C4-2B (cell line): ENCODE measurements around the gene MT1X.
A peak's percentile ranks its signal among the peaks of the same experiment; 100 is the strongest.

ENCODE experiments used
- H3K27ac ChIP-seq: fragments of 450-650 bp; 2 replicates; pipeline ENCODE4 v1.5.1; 2017
- ZFX ChIP-seq: fragments of 450-650 bp; IDR thresholded peaks from 2 replicates; pipeline ENCODE4 v1.6.1; 2017
- TF ChIP-seq, protein P1 (sequence below): fragments of 450-650 bp; conservative IDR thresholded peaks from 2 replicates; pipeline ENCODE4 v1.5.1; 2017; ENCODE audit warnings: mild to moderate bottlenecking

The MT1X gene

DNA sequence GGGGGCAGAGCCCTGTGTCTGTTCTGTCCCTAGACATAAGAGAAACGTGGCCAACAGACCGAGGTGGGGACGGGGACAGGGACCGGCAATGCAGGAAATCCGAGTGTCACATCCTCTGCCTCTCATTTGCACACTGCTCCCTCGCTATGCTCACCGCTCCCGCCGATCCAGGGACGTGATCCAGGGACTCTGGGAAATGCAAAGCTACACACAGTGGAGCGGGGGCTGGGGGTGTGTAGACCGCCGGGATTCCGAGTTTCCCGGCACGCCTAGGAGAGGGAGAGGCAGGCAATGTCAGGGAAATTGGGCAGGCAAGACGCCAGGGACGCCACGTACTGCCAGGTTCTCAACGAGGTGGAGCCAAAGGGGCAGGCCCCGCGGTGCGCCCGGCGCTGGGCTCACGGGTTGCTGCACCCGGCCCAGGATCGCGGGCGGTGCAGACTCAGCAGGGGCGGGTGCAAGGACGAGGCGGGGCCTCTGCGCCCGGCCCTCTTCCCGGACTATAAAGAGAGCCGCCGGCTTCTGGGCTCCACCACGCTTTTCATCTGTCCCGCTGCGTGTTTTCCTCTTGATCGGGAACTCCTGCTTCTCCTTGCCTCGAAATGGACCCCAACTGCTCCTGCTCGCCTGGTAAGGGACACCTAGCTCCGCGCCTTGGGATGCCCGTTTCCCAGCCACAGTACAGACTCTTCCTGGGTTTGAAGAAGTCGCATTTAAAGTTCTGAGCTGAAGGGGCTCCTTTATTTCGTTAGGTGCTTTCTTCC, at the start of gene MT1X:
TSS of gene MT1X (plus strand) at position 532 of the 764 bp plus-strand sequence. CDS start at position 603, 71 bp downstream.
- TF ChIP-seq, protein P1, sequence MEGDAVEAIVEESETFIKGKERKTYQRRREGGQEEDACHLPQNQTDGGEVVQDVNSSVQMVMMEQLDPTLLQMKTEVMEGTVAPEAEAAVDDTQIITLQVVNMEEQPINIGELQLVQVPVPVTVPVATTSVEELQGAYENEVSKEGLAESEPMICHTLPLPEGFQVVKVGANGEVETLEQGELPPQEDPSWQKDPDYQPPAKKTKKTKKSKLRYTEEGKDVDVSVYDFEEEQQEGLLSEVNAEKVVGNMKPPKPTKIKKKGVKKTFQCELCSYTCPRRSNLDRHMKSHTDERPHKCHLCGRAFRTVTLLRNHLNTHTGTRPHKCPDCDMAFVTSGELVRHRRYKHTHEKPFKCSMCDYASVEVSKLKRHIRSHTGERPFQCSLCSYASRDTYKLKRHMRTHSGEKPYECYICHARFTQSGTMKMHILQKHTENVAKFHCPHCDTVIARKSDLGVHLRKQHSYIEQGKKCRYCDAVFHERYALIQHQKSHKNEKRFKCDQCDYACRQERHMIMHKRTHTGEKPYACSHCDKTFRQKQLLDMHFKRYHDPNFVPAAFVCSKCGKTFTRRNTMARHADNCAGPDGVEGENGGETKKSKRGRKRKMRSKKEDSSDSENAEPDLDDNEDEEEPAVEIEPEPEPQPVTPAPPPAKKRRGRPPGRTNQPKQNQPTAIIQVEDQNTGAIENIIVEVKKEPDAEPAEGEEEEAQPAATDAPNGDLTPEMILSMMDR: no peak
- TF ChIP-seq ZFX: no peak
- peak within 1 kb of the TSS; percentile 75 for H3K27ac ChIP-seq

DNA sequence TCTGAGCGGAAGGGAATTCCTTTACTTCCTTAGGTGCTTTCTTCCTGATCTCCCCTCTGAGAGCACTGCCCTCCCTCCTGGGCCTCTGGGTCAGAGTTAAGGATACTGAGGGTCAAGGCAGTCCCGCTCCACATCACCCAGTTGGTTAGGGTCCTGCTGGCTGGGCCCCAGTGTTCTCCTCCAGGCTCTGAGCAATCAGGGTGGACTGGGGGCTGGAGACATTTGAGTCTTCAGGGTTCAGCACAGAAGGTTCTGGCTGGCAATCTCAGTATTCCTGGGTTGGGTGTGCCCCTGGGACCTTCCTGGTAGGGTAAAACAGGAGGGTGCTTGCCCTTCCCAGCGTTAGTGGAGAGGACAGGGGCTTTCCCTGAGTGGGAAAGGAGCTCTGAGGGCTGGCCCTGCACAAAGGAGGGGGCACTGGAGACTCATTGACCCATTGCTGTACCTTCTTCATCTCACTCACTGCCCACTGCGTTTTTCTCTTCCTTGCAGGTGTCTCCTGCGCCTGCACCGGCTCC, 49.4 kb upstream of the MT1X start:
- no peak overlapping the region for H3K27ac ChIP-seq
- TF ChIP-seq ZFX: no peak
- TF ChIP-seq, protein P1: no peak

DNA sequence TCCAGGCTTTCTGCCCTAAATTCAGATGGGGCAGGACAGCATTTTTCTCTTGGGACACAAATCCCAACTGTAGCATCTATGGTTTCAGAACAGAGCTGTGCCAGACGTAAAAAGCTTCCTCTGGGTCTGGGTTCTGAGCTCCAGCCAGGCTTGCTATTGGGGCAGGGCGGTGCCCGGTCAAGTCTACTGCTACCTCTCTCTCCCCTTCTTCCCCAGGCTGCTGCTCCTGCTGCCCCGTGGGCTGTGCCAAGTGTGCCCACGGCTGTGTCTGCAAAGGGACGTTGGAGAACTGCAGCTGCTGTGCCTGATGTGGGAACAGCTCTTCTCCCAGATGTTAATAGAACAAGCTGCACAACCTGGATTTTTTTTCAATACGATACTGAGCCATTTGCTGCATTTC, 48.7 kb upstream of the MT1X start:
- no peak overlapping the region for H3K27ac ChIP-seq
- TF ChIP-seq, protein P1: no peak
- TF ChIP-seq ZFX: no peak

DNA sequence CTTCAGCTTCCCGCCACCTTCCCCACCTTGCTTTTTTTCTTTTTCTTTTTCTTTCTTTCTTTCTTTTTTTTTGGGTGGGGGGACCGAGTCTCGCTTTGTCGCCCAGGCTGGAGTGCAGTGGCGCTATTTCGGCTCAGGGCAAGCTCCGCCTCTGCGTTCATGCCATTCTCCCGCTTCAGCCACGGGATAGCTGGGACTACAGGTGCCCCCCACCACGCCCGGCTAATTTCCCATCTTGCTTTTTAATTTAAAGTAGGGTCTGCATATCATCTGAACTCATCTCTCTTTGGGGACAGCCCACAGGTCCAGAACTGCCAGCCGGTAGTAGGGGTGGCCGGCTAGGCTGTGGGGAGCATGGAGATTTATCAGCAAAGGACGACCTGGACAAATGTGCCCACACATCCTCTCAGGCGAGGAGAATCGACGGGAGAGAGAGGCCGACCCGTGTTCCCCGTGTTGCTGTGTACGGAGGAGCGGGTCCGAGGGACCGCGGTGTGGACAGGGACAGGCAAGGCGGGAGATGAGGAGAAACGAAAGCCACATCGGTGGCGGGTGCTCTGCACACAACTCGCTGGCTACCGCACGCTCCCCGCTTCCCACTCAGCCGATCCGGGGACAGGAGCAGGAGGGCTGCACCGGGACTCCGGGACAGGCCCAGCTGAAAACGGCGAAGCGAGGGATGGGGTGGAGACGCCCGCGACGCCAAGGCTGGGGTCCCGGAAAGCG, 47.4 kb upstream of the MT1X start:
- H3K27ac ChIP-seq: no peak overlapping the region
- TF ChIP-seq ZFX: no peak
- TF ChIP-seq, protein P1: no peak

DNA sequence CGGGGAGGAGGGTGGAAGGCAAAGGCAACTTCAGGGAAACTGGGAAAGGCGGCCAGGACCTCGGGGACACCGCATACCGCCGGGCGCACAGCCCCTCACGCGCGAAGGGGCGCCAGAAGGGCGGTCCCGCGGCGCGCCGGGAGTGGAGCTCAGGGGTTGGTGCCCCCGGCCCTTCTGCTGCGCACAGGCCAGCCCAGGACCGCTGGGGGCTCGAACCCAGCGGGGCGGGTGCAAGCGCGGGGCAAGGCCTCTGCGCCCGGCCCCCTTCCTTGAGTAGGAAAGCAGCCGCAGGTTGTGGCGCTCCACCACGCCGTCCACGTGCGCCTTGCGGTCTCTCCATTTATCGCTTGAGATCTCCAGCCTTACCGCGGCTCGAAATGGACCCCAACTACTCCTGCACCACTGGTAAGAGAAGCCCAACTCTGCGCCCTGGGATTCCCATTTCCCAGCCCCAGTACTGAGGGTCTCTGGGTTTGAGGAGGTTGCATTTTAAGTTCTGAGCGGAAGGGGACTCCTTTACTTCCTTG, 46.8 kb upstream of the MT1X start:
- H3K27ac ChIP-seq: no peak overlapping the region
- TF ChIP-seq ZFX: no peak
- TF ChIP-seq, protein P1: no peak

DNA sequence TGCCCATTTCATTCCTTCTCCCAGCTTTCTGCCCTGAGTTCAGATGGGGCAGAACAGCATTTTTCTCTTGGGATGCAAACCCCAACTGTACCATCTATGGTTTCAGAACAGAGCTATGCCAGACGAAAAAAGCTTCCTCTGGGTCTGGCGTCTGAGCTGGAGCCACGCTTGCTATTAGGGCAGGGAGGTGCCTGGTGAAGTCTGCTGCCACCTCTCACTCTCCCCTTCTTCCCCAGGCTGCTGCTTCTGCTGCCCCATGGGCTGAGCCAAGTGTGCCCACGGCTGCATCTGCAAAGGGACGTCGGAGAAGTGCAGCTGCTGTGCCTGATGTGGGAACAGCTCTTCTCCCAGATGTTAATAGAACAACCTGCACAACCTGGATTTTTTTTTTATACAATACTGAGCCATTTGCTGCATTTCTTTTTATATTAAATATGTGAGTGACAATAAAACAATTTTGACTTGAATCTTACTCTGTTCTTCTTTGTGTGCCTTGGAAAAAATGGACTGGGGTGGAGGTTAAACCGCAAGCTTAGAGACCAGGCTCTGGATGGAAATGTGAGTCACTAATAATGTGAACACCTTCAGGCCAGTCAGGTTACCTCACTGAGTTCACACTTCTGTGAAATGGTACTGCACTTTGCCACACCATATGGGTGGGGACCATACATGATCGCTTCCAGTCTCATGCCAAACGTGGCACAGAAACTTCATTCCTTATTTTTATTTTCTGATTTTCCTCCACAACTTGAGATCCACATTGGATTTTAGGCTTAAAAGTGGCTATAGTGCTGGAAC, 45.5 kb upstream of the MT1X start:
- TF ChIP-seq ZFX: no peak
- TF ChIP-seq, protein P1: no peak

More for the DNA sequence above, 45.5 kb upstream of the MT1X start:
- H3K27ac ChIP-seq: no peak overlapping the region
